ENCODE results near the gene PCED1A. TPM values are rescaled to one million over a fixed set of nuclear protein-coding genes. Genes with fewer than 3 reads are reported as not detected.

PCED1A gene
- total and polyA plus RNA-seq, 2 donors (not counting 3 experiments of a cell fraction or from before 2014, with no cell fraction given) = 20.1 to 32.0 TPM

DNA sequence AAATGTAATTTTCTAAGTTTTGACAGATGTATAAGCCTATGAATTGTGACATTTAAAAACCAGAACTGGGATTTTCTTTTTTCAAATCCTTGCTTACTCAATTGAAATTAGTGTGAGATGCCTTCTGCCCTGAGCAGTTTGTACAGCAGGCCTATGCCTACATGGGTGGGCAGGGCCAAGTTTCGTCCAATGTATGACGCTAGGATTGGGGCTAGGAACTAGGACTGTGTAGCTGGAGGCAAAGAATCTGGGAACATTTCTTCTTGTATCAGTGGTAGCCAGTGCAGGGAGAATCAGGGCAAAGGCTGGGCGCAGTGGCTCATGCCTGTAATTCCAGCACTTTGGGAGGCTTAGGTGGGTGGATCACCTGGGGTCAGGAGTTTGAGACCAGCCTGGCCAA is 28.9 kb upstream of the PCED1A start:
- CTCF ChIA-PET = no interaction called here
- dilution Hi-C loops (cut with MboI; ENCODE audit: extremely low pct_ligation_motif_present, low sequenced_read_pairs) (no loop called here), intact Hi-C loops (cut with micrococcal nuclease) (no loop called here)
- no peak for DNase-seq (ENCODE audit: low read depth, low spot score)
- H3K27me3 ChIP-seq (ENCODE audit: control insufficient read depth in 2 of 2, insufficient read depth in 2 of 2, low read length in 2 of 2) = no peaks in the 10 kb centered on the region
- no peaks in the 10 kb centered on the region for H3K9me3 ChIP-seq (replicated peaks; ENCODE audit: control insufficient read depth, insufficient read depth, low read length)
- POLR2A ChIA-PET = no interaction called here
- H3K4me1 ChIP-seq (ENCODE audit: control insufficient read depth, extremely low read depth, insufficient read depth, low read length) = peaks cover 30% of the 10 kb centered on the region
- BruUV-seq (replicated peaks) = no TSS peak
- no peaks in the 10 kb centered on the region for H3K9me1 ChIP-seq (replicated peaks; ENCODE audit: control insufficient read depth, extremely low read depth, insufficient read depth, low read length)
- TF ChIP-seq, protein P1, sequence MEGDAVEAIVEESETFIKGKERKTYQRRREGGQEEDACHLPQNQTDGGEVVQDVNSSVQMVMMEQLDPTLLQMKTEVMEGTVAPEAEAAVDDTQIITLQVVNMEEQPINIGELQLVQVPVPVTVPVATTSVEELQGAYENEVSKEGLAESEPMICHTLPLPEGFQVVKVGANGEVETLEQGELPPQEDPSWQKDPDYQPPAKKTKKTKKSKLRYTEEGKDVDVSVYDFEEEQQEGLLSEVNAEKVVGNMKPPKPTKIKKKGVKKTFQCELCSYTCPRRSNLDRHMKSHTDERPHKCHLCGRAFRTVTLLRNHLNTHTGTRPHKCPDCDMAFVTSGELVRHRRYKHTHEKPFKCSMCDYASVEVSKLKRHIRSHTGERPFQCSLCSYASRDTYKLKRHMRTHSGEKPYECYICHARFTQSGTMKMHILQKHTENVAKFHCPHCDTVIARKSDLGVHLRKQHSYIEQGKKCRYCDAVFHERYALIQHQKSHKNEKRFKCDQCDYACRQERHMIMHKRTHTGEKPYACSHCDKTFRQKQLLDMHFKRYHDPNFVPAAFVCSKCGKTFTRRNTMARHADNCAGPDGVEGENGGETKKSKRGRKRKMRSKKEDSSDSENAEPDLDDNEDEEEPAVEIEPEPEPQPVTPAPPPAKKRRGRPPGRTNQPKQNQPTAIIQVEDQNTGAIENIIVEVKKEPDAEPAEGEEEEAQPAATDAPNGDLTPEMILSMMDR (IDR thresholded peaks at IDR 0.05; ENCODE audit: extremely low read depth in 1 of 2, insufficient read depth in 1 of 2, low read depth in 1 of 2, low read length in 2 of 2) = no peak
- no peak for TF ChIP-seq MYC (IDR thresholded peaks at IDR 0.05; ENCODE audit: low read depth, low read length)
- TF ChIP-seq FOS (IDR thresholded peaks at IDR 0.05; ENCODE audit: borderline replicate concordance, insufficient read depth, low read length) = no peak
- TF ChIP-seq, protein P2, sequence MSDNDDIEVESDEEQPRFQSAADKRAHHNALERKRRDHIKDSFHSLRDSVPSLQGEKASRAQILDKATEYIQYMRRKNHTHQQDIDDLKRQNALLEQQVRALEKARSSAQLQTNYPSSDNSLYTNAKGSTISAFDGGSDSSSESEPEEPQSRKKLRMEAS (IDR thresholded peaks at IDR 0.05; ENCODE audit: insufficient read depth, insufficient read length) = no peak
- no peak for TF ChIP-seq GATA2 (IDR thresholded peaks at IDR 0.05; ENCODE audit: insufficient read depth, insufficient read length, low read depth, low read length)
- TF ChIP-seq JUN (IDR thresholded peaks at IDR 0.05; ENCODE audit: borderline replicate concordance, insufficient read depth, insufficient read length, low read depth) = no peak
- TF ChIP-seq POLR2A (IDR thresholded peaks at IDR 0.05; ENCODE audit: low read depth, low read length) = no peak
- no peak for TF ChIP-seq POLR2AphosphoS5 (IDR thresholded peaks at IDR 0.05; ENCODE audit: insufficient read depth, low read depth, low read length)
- TF ChIP-seq EZH2 (IDR thresholded peaks at IDR 0.05; ENCODE audit: borderline replicate concordance, low read depth, low read length, severe bottlenecking) = no peak
- no peak overlapping the region for H3K4me2 ChIP-seq (ENCODE audit: insufficient read depth, low read length)
- peaks cover 0 to 13% of the 10 kb centered on the region in 2 experiments for H3K36me3 ChIP-seq (ENCODE audit: control insufficient read depth in 2 of 2, extremely low read depth in 1 of 2, insufficient read depth in 2 of 2, low read length in 2 of 2)
- no peak for FAIRE-seq
- peaks cover 6% of the 10 kb centered on the region for H3K79me2 ChIP-seq (ENCODE audit: control insufficient read depth, insufficient read depth, low read length)
- no peaks in the 10 kb centered on the region for H4K20me1 ChIP-seq (replicated peaks; ENCODE audit: control insufficient read depth, extremely low read depth, insufficient read depth, low read length)
- H3K27ac ChIP-seq (ENCODE audit: insufficient read depth, low read depth, low read length) = no peak overlapping the region
- H3K9ac ChIP-seq (replicated peaks; ENCODE audit: extremely low read depth, insufficient read depth, low read length) = no peak overlapping the region
- no peak overlapping the region for H3K4me3 ChIP-seq (replicated peaks in 1 of 3; ENCODE audit: insufficient read depth in 1 of 3, low read depth in 1 of 3, low read length in 3 of 3)
- no peak overlapping the region for H2AFZ ChIP-seq (ENCODE audit: low read depth, low read length)

Data from endothelial cell of umbilical vein (primary cell).